ENCODE measurements around the gene RTF1. TPM values are rescaled to one million over a fixed set of nuclear protein-coding genes. Genes with fewer than 3 reads are reported as not detected.

RTF1 gene
- total RNA-seq, 3 donors from 2014 or later: 33.1 to 49.0 (median 34.2) TPM

- Histone ChIP-seq H3K4me3 (no peak overlapping the region), H3K36me3 (peaks cover 11% of the 10 kb centered on the region), H3K9me3 (no peaks in the 10 kb centered on the region), H3K27me3 (no peaks in the 10 kb centered on the region), H3K27ac (no peak overlapping the region), H3K4me1 (no peaks in the 10 kb centered on the region)
- intact Hi-C loops (cut with DNase I; ENCODE audit: low total_unique reads): no loop called here
- TF ChIP-seq CTCF (IDR thresholded peaks at IDR 0.05) (no peak), POLR2A (IDR thresholded peaks at IDR 0.05) (no peak), POLR2AphosphoS5 (IDR thresholded peaks at IDR 0.05) (no peak)
- DNase-seq (ENCODE audit: low spot score in 2 of 2): no peak
Observed at GRCh38 chr15:41473418-41473817, 56.5 kb downstream of the RTF1 start.

GRCh38 chr15:41474436-41474835 lies 57.5 kb downstream of the RTF1 start:
- Histone ChIP-seq H3K27ac (peak overlapping the region; percentile 70 to 74), H3K36me3 (peaks cover 11% of the 10 kb centered on the region), H3K4me3 (no peak overlapping the region), H3K9me3 (no peaks in the 10 kb centered on the region), H3K27me3 (no peaks in the 10 kb centered on the region), H3K4me1 (no peaks in the 10 kb centered on the region)
- TF ChIP-seq CTCF (IDR thresholded peaks at IDR 0.05) (no peak), POLR2AphosphoS5 (IDR thresholded peaks at IDR 0.05) (no peak), POLR2A (IDR thresholded peaks at IDR 0.05) (no peak)
- DNase-seq (ENCODE audit: low spot score in 2 of 2): no peak
- intact Hi-C loops (cut with DNase I; ENCODE audit: low total_unique reads): no loop called here

GRCh38 chr15:41474941-41475340 lies 58.0 kb downstream of the RTF1 start:
- no peaks in the 10 kb centered on the region for H3K4me1 ChIP-seq
- peak in 1 of 2 donors; percentile 28 for DNase-seq (ENCODE audit: low spot score in 2 of 2)
- intact Hi-C loops (cut with DNase I; ENCODE audit: low total_unique reads): no loop called here

GRCh38 chr15:41476416-41477048 lies 59.6 kb downstream of the RTF1 start:
- Histone ChIP-seq H3K27ac (no peak overlapping the region), H3K4me1 (no peaks in the 10 kb centered on the region), H3K27me3 (no peaks in the 10 kb centered on the region), H3K36me3 (peaks cover 11% of the 10 kb centered on the region), H3K4me3 (no peak overlapping the region), H3K9me3 (no peaks in the 10 kb centered on the region)
- intact Hi-C loops (cut with DNase I; ENCODE audit: low total_unique reads): no loop called here
- TF ChIP-seq POLR2AphosphoS5 (IDR thresholded peaks at IDR 0.05): no peak
- TF ChIP-seq CTCF (IDR thresholded peaks at IDR 0.05): no peak
- no peak for TF ChIP-seq POLR2A (IDR thresholded peaks at IDR 0.05)
- peak in 1 of 2 donors; percentile 35 for DNase-seq (ENCODE audit: low spot score in 2 of 2)

More at GRCh38 chr15:41474941-41475340, 58.0 kb downstream of the RTF1 start:
- H3K27ac ChIP-seq: peak overlapping the region; percentile 70 to 74
- no peaks in the 10 kb centered on the region for H3K9me3 ChIP-seq
- no peak for TF ChIP-seq CTCF (IDR thresholded peaks at IDR 0.05)
- TF ChIP-seq POLR2AphosphoS5 (IDR thresholded peaks at IDR 0.05): no peak
- H3K27me3 ChIP-seq: no peaks in the 10 kb centered on the region
- H3K4me3 ChIP-seq: no peak overlapping the region
- H3K36me3 ChIP-seq: peaks cover 11% of the 10 kb centered on the region

GRCh38 chr15:41480396-41481140 lies 63.7 kb downstream of the RTF1 start:
- H3K4me1 ChIP-seq: no peaks in the 10 kb centered on the region
- H3K27ac ChIP-seq: no peak overlapping the region
- no peaks in the 10 kb centered on the region for H3K27me3 ChIP-seq
- intact Hi-C loops (cut with DNase I; ENCODE audit: low total_unique reads): no loop called here
- H3K4me3 ChIP-seq: no peak overlapping the region
- peaks cover 17% of the 10 kb centered on the region for H3K36me3 ChIP-seq
- DNase-seq (ENCODE audit: low spot score in 2 of 2): no peak
- no peaks in the 10 kb centered on the region for H3K9me3 ChIP-seq
- TF ChIP-seq POLR2AphosphoS5 (IDR thresholded peaks at IDR 0.05) (no peak), CTCF (IDR thresholded peaks at IDR 0.05) (no peak), POLR2A (IDR thresholded peaks at IDR 0.05) (no peak)

Data from breast epithelium (tissue), 4 donors.